ENCODE data around the gene TNFRSF12A. TPM values are rescaled to one million over a fixed set of nuclear protein-coding genes. Genes with fewer than 3 reads are reported as not detected.

Gene TNFRSF12A
- total and polyA plus RNA-seq, 11 donors: 27.8 to 824 (median 97.1) TPM

DNA sequence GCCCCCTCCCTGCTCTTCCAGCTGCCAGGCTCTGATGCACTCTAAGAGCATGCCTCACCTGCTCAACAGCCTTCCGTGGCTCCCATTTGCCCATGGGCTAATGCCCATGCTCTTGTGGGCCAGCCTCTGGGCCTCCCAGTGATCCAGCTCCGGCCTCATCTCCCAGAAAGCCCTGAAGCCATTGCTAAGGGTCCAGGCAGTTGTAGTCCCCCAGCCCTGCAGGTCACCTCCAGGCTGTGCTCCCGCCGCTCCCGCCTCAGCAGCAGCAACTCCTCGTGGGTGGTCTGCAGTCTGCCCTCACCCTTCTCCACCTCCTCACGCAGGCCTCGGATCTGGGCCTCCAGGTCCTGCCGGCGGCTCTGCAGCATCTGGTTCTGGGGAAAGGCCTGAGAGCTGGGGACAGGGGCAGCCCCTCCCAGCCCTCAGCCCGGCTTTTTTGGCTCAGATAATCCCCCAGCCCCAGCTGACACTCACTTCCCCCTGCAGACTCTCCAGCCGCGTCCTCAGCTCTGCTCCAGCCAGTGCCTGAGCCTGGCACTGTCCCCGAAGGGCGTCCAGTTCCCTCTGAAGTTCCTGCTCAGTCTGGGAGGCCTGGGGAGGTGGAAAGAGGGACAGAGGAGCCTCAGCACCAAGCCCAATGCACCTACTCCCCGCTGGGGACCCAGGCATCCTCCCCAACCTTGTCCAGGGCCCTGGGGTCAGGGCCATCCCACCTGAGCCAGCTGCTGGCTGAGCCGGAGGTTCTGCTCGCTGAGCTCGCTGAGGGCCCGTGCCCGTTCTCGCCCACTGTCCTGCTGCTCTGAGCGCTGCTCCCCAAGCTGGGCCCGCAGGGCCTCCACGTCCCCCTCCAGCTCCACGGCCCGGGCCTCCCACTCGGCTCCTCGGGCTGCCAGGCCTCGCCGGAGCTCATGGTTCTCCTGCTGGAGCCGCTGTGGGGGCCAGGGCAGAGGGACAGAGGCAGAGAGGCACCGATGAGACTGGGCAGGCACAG lies 10.3 kb downstream of the TNFRSF12A start:
- peaks cover 16 to 69% (median 45%) of the 10 kb centered on the region in 9 donors for H3K27me3 ChIP-seq
- peaks cover 0 to 20% (median 18%) of the 10 kb centered on the region in 9 donors for H3K36me3 ChIP-seq
- H3K4me1 ChIP-seq: peaks cover 0 to 33% (median 10%) of the 10 kb centered on the region in 12 donors
- H3K4me3 ChIP-seq: no peak overlapping the region
- intact Hi-C loops (cut with DNase I): loop anchor here in 1 of 10 donors (5.0 kb wide), 1 partner anchor 137 kb away; no protein-coding TSS in a partner anchor
- no peak for DNase-seq
- no peak overlapping the region for H3K27ac ChIP-seq
- no peak for TF ChIP-seq CTCF (IDR thresholded peaks at IDR 0.05)
- TF ChIP-seq POLR2A (IDR thresholded peaks at IDR 0.05): no peak
- ATAC-seq: no peak
- no peaks in the 10 kb centered on the region for H3K9me3 ChIP-seq
- WGBS, 4 donors: 80 to 85% (median 82%) methylated on average over 21 to 33 of the region's 33 CpGs

- H3K36me3 ChIP-seq: no peaks in the 10 kb centered on the region
- intact Hi-C loops (cut with DNase I): loop anchor here in 1 of 10 donors (5.0 kb wide), 1 partner anchor 135 kb away; no protein-coding TSS in a partner anchor
- H3K9me3 ChIP-seq: no peaks in the 10 kb centered on the region
- TF ChIP-seq POLR2A (IDR thresholded peaks at IDR 0.05) (no peak), CTCF (IDR thresholded peaks at IDR 0.05) (no peak)
- WGBS, 4 donors: 38 to 50% (median 43%) methylated on average over 7 of the region's 7 CpGs
- no peak overlapping the region for H3K4me3 ChIP-seq
- H3K27me3 ChIP-seq: peaks cover 32 to 90% (median 66%) of the 10 kb centered on the region in 9 donors
- H3K27ac ChIP-seq: no peak overlapping the region
- DNase-seq (no peak), ATAC-seq (no peak)
- peaks cover 0 to 43% (median 12%) of the 10 kb centered on the region in 12 donors for H3K4me1 ChIP-seq
These were observed 12.5 kb downstream of the TNFRSF12A start for GRCh38 chr16:3032624-3033023.

DNA sequence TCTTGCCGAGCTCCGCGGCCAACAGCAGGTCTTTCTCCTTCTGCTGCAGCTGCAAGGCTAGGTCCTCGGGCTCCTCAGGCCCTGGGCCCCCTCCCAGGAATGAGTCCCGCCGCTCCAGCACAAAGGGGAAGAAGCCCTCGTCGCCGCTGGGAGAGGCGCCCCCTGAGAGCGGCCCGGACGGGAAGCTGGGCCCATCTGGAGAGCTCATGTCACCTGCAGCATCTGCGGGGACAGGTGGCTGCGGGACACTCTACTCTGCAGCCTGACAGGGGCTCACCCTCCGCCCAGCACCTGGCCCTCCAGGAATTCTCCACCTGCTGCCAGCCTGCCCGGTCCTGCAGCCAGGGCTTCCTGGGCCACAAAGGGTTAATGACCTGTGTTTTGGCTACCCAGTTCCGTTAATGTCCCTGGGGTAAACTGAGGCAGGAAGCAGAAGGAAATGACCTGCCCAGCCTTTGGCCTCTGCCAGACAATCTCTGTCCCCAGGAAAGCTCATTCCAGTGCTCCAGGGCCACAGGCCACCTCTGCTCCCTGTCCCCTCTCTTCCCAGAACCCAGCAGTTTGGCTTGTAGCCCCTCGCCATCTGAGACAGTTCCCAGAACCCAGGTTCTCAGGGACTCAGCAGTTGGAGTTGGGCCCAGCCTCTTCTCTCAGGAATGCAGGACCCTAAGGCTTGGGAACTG lies 15.3 kb downstream of the TNFRSF12A start:
- 35 to 43% (median 39%) methylated on average over 14 to 19 of the region's 19 CpGs for WGBS, 4 donors
- peak in 1 of 5 donors; percentile 26 for DNase-seq
- intact Hi-C loops (cut with DNase I): no loop called here
- no peaks in the 10 kb centered on the region for H3K9me3 ChIP-seq
- H3K27ac ChIP-seq: no peak overlapping the region
- no peak overlapping the region for H3K4me3 ChIP-seq
- H3K27me3 ChIP-seq: peaks cover 31 to 99% (median 80%) of the 10 kb centered on the region in 9 donors
- no peak for ATAC-seq
- no peak for TF ChIP-seq POLR2A (IDR thresholded peaks at IDR 0.05)
- TF ChIP-seq CTCF (IDR thresholded peaks at IDR 0.05): no peak
- H3K36me3 ChIP-seq: no peaks in the 10 kb centered on the region
- H3K4me1 ChIP-seq: peaks cover 0 to 19% (median 0%) of the 10 kb centered on the region in 12 donors
